NCI-H1436 treated with DMSO at 0.1 percent for 48 hours (cell line): ENCODE measurements around the gene CPA1.

ENCODE experiments used
- DNase-seq: peaks from one replicate; lab custom pipeline; 2025; lab: John Stamatoyannopoulos, UW

The CPA1 gene

DNA sequence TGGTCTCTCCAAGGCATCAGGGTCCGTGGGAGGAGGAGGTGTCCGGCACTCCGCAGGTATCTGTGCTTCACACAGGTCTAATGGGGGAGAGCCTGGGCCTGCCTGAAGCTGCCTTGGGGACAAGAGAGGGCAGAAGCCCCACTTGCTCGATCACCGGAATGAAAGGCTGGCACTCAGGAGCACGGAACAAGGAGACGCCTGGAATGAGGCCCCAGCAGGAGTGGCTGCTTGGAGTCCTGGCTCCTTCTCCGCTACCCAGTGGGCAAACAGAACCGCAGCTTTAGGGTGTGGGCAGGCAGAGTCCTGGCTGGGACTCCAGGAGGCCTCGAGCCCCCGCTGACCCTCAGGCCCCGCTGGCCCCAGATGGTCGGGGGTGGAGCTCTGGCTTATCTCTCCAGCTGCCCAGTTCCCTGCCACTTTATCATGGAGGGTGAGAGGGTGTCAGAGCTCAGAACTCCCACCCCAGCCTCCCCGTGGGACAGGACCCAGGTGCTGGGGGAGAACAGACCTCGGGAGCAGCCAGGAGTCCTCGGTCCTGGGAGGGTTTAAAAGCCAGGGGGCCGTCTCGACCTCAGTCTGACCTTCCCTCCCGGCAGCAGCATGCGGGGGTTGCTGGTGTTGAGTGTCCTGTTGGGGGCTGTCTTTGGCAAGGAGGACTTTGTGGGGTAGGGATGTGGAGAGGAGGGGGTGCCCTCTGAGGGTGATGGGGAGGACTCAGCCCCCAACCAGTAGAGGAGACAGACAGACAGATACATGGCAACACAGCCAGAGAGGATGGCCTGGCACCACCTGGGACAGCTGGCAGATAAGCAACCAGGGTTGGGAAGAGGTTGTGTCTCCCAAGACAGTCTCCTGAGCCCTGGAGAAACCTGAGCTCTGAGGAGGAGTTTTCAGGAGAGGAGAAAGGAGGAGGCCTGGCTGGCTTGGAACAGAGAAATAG is at the start of gene CPA1:
Gene CPA1 (plus strand): TSS at position 574 of the 940 bp plus-strand sequence. CDS start 27 bp downstream, at position 601.
- DNase-seq = no peak

- no peak for DNase-seq
Observed at GRCh38 chr7:130332259-130333053, 47.8 kb upstream of the CPA1 start.

GRCh38 chr7:130333832-130334231 is 46.5 kb upstream of the CPA1 start:
- DNase-seq = no peak

DNA sequence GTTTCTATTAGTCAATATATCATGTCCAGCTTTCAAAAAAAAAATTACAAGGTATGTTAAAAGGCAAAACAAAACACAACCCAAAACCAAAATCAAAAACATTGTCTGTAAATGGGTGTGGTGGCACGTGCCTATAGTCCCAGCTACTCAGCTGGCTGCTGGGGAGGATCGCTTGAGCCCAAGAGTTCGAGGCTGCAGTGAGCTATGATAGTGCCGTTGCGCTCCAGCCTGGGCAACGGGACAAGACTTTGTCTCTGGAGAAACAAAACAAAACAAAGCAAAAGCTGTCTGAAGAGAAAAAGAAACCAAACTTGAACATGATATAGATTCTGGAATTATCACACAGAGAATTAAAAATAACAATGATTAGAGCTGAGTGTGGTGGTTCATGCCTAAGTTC is 46.0 kb upstream of the CPA1 start:
- DNase-seq = no peak

GRCh38 chr7:130337410-130337971 is 42.8 kb upstream of the CPA1 start:
- DNase-seq = no peak

- no peak for DNase-seq
Observed at GRCh38 chr7:130338233-130338632, 42.1 kb upstream of the CPA1 start.

- no peak for DNase-seq
Observed at GRCh38 chr7:130341882-130342281, 38.4 kb upstream of the CPA1 start.

GRCh38 chr7:130342701-130343380 is 37.5 kb upstream of the CPA1 start:
- DNase-seq = no peak

DNA sequence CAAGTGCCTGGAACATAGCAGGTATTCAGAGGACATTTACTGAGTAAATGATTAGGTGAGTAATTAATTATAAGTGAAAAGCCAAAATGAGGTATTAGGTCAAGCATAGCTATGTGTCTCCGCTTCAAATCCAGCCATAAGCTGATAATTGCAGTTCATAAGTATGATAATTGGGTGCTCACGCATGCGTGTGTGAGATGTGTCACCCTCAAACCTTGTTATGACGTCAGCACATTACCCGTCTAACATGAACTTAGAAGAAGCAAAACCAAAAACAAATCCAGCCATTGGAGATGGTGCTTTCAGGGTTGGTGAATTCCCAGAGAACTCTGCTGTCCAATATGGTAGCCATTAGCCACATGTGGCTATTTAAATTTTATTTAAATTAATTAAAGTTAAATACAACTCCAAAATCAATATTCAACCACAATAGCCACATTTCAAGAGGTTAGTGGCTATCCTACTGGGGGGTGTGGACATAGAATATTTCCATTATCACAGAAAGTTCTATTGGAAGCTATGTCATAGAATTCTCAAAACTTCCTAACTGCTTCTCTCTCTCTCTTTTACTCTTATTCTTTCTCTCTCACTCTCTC is 35.9 kb upstream of the CPA1 start, which contains the start of gene CPA5:
Gene CPA5 (plus strand): TSS at position 546 of the 596 bp plus-strand sequence. CDS start 1,670 bp downstream, outside the sequence.
- DNase-seq = no peak

DNA sequence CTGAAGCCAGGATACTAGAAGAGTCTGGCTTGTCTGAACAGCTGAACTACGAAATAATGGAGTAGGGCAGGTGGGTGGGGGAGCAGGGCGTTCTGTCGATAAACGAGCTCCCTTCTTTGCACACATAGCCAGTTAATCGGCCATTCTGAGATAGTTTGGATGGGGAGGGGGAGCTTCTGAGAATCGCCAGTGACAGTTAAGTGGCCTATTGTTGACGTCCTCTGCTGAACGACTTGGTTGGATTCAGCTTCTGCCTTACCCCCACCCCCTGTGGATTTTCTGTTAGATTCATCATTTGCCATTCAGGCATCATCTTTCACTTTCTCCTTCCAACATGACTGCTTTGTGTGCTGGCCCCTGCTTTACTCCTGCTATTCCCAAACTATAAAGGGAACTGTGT is 35.2 kb upstream of the CPA1 start:
- DNase-seq = no peak

- no peak for DNase-seq
Observed at GRCh38 chr7:130345725-130346124, 34.6 kb upstream of the CPA1 start.

GRCh38 chr7:130346177-130346905 is 34.0 kb upstream of the CPA1 start:
- DNase-seq = no peak

DNA sequence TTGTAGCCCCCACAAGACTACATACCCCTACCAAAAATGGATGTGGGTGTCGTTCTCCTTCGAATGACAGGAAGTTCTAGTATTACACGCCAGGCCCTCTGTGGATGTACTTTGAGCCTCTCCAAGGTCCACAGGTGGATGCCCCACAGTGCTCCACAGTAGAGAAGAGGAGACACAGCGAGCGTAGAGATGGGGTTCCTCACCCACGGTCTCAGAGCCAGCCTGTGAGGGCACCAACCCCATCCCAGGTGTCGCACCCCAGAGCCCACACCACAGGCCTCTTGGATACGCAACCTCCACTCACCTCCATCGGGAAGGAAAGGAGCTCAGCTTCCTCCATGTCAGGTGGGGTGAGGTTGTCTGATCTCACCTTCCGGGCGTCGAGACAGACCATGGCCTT is 33.4 kb upstream of the CPA1 start:
- no peak for DNase-seq

DNA sequence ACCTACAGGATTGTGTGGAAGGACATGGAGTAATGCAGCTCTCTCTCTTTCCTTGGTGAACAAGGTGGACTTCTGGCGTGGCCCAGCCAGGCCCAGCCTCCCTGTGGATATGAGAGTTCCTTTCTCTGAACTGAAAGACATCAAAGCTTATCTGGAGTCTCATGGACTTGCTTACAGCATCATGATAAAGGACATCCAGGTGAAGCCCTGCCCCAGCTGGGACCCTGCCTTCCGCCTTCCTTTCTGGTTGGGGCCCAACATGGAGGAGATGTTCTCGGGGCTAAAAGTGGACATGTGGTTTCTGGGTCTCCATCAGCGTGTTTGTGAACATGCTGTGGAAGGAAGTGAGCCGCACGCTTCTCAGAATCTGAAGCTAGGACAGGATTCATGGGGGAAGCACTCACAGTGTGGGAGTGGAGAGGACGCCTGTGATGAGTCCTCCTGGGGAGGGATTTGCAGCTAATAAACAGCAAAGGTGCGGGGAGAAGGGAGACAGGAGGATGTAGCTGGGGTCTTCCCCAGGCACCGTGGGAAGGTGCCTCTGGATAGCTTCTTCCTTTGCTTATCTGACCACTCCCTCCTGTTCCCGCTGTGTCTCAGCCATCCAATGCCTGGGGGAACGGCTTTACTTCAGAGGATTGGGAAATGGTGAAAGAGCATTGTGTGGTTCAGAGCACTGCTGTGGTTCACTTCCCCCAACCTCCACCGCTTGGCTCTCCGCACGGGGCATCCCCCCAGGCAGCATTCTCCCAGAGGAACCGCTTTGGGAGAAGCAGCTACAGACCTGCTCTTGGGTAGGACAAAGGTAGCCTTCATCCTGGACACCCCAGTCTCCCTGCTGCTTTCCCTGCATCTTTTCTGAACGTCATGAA is 30.1 kb upstream of the CPA1 start:
- DNase-seq = no peak

- no peak for DNase-seq
Observed at GRCh38 chr7:130350945-130351790, 29.1 kb upstream of the CPA1 start.

DNA sequence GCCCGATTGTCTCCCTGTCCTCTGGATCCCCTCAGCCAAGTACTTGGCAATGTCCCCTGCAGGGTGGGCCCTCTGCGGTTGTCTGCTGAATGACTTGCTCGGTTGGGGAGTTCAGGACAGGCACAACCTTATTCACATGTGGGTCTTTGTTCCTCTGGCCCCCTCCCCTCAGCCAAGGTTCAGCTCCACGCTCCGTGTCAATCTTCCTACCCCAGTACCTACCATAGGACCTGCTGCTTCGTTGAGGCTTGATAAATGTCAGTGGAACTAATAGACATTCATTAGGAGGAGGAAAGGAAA is 28.6 kb upstream of the CPA1 start:
- DNase-seq = no peak

- peak; percentile 92 for DNase-seq
Observed at GRCh38 chr7:130352194-130353074, 27.9 kb upstream of the CPA1 start.

- DNase-seq = no peak
Observed at GRCh38 chr7:130353196-130353595, 27.1 kb upstream of the CPA1 start.
